ENCODE measurements around the gene GSX2.

- no peak for TF ChIP-seq EZH2phosphoT487 (IDR thresholded peaks at IDR 0.05; ENCODE audit: insufficient read depth, low read depth)
- TF ChIP-seq EZH2 (IDR thresholded peaks at IDR 0.05; ENCODE audit: insufficient read depth, poor library complexity, severe bottlenecking): no peak
These were observed 38.9 kb upstream of the GSX2 start for GRCh38 chr4:54061067-54061466.

All from GM23248 (cell line).